GM19099 (cell line): ENCODE results near the gene CCDC38.

Experiments used
- POLR2A ChIP-seq: IDR thresholded peaks from 3 replicates; pipeline ENCODE4 v1.6.1; 2011; ENCODE audit warnings: low read depth; ENCODE audit not compliant: insufficient read length; ENCODE audit errors: extremely low read depth

CCDC38 gene

DNA sequence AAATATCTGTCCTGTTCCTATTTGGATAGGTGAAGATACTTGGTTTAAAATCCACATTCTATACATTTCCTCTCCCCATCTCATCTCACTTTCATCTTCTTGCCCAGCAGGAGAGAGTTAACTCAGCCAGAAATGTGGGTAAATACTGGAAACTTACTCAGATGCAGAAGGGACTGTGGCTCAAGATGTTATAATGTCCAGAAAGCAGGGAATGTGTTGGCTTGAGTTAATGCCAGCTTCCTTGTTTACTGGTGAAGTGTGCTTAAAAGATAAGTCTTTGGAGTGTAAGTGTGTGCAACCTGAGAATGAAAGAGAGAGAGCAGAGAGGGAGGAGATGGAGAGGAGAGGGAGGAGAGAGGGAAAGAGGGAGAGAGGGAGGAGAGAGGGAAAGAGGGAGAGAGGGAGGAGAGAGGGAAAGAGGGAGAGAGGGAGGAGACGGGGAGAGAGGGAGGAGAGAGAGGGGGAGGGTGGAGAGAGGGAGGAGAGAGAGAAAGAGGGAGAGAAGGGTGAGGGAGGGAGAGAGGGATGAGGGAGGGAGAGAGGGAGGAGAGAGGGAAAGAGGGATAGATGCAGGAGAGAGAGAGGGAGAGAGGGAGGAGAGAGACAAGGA, 105.7 kb downstream of the CCDC38 start:
- TF ChIP-seq POLR2A = no peak

DNA sequence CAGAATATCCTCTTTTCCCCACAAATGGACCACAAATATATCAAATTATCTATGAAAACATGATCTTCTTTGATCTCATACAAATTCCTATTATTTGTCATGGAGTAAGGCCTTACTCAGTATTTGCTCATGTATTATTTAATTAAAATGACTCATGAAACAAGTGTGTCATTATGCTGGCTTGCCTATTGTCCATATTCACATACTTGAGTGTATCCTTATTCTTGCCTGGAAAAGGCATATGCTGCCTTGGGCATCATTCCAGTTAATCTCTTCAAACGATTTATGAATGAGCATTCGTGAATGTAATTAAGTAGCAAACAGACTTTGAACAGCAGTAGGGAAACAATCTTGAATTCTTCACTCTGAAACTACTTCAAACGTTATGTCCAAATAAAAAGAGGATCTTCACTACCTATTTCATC, 106.2 kb downstream of the CCDC38 start:
- TF ChIP-seq POLR2A = no peak

- TF ChIP-seq POLR2A = no peak
Observed at GRCh38 chr12:95834572-95834971, 107.8 kb downstream of the CCDC38 start.

DNA sequence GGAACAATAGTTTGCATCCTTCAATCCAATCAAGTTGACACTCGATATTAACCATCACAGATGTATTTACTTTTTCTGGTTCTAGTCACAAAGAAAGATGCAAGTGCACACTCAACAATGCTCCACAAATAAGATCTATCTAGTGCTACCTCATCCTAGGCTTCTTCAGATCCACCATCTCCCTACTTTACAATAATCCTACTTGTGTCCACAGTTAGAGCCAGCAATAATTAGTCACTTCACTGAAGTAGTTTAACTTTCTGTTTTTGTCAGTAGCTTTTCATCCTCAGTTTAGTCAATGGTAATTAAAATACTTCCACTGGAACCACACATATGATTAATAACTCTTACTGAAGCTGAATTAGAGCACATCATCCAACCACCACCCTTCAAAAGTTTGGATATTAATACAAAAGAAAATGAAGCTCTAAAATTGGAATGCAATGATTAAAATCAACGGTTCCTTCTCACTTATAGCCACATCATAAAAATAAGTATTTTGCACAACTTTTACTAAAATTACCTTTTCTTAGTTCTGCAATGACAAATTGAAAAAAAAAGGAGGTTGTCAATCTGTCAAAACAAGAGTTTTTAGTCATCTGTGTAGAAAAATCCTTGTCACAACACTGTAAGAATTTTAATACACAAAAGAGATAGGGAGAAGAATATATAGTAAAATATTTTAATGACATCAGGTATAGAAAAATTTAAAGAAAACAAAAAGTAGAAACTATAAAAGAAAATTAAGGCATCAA, 111.9 kb downstream of the CCDC38 start:
- TF ChIP-seq POLR2A = no peak

- no peak for TF ChIP-seq POLR2A
Observed at GRCh38 chr12:95829395-95829794, 113.0 kb downstream of the CCDC38 start.

GRCh38 chr12:95820096-95820703, 122.2 kb downstream of the CCDC38 start:
- TF ChIP-seq POLR2A = no peak
